CD4-positive, alpha-beta T cell (primary cell): ENCODE results near the gene SMPX. TPM values are rescaled to one million over a fixed set of nuclear protein-coding genes. Genes with fewer than 3 reads are reported as not detected.
"Not testable (repeated sequence)": the region's sequence is repeated elsewhere in the genome, so short reads cannot be mapped to it uniquely, and the experiment has no call there.

Experiments
- ATAC-seq: fragments of 200-7000 bp; cut with Tn5 transposase; one replicate; pipeline ENCODE4 v1.10.0; 2022; ENCODE audit warnings: mild to moderate bottlenecking; ENCODE audit not compliant: poor library complexity
- CTCF ChIA-PET: fragments of 350-600 bp; sonication (Branson Sonifier 250); formaldehyde crosslinking; loops from one replicate; lab custom pipeline; 2021; ENCODE audit warnings: antibody characterized with exemption, inconsistent platforms; lab: Charles Lee
- POLR2A ChIA-PET: fragments of 350-600 bp; sonication (Branson Sonifier 250); formaldehyde crosslinking; loops from one replicate; lab custom pipeline; 2021; ENCODE audit warnings: antibody characterized with exemption, inconsistent platforms; lab: Charles Lee
- DNase-seq, 14 experiments: peaks; one replicate each; pipeline ENCODE4 v3.0.0-alpha.2; 2013 to 2020; ENCODE audit warnings: mixed read lengths in 2 of 14
- H3K27ac ChIP-seq, 2 donors: one replicate each; pipeline versions ENCODE4 v1.5.1 to v1.7.0; 2013; ENCODE audit warnings: low read length in 2 of 2, low read depth in 1 of 2, mild to moderate bottlenecking in 1 of 2
- H3K27me3 ChIP-seq, 2 experiments: 1 replicate in 1 of 2; 2 replicates in 1 of 2; pipeline versions ENCODE4 v1.6.1 to v1.7.0; 2013; ENCODE audit warnings: low read length in 2 of 2, control low read depth in 1 of 2, mild to moderate bottlenecking in 1 of 2, moderate library complexity in 1 of 2; ENCODE audit not compliant: insufficient read depth in 2 of 2, control insufficient read depth in 1 of 2
- H3K36me3 ChIP-seq: one replicate; pipeline ENCODE4 v1.6.1; 2013; ENCODE audit warnings: low read length, control low read depth; ENCODE audit not compliant: insufficient read depth
- H3K4me1 ChIP-seq: one replicate; pipeline ENCODE4 v1.6.1; 2013; ENCODE audit warnings: low read length, control low read depth; ENCODE audit not compliant: insufficient read depth
- H3K4me3 ChIP-seq: one replicate; pipeline ENCODE4 v1.5.1; 2013; ENCODE audit warnings: mild to moderate bottlenecking, low read length, moderate library complexity
- H3K9me3 ChIP-seq, 2 experiments: 1 replicate in 1 of 2; 2 replicates in 1 of 2; pipeline versions ENCODE4 v1.6.1 to v1.7.0; 2013; ENCODE audit warnings: low read length in 2 of 2, mild to moderate bottlenecking in 2 of 2, control low read depth in 1 of 2, moderate library complexity in 1 of 2; ENCODE audit not compliant: control insufficient read depth in 1 of 2, insufficient read depth in 1 of 2
- H3K27ac Mint-ChIP-seq: one replicate; pipeline ENCODE4 v1.8.0; 2020; ENCODE audit warnings: mixed read lengths
- H3K27me3 Mint-ChIP-seq: one replicate; pipeline ENCODE4 v1.8.0; 2021; ENCODE audit warnings: mixed read lengths
- H3K36me3 Mint-ChIP-seq: one replicate; pipeline ENCODE4 v1.8.0; 2021; ENCODE audit warnings: low read depth, mixed read lengths
- H3K4me1 Mint-ChIP-seq: one replicate; pipeline ENCODE4 v1.8.0; 2021; ENCODE audit warnings: low read depth, mixed read lengths
- H3K4me3 Mint-ChIP-seq: one replicate; pipeline ENCODE4 v1.8.0; 2020; ENCODE audit warnings: mild to moderate bottlenecking, mixed read lengths
- H3K9me3 Mint-ChIP-seq: one replicate; pipeline ENCODE4 v1.8.0; 2020; ENCODE audit warnings: mixed read lengths
- CTCF ChIP-seq: fragments of 200-600 bp; IDR thresholded peaks from one replicate; pipeline ENCODE4 v1.8.0; 2022; ENCODE audit warnings: antibody characterized with exemption, mild to moderate bottlenecking
- intact Hi-C, 2 experiments: fragments of 100-400 bp; cut with DNase I in 1 of 2; cut with micrococcal nuclease in 1 of 2; formaldehyde crosslinking; loops; one replicate each; pipeline versions ENCODE4 v1.15.1 to v1.9.0; 2023 to 2025; cut with DNase I, micrococcal nuclease
- total RNA-seq, 174 experiments: library from RNA in 2 of 174; stranded (reverse) in 2 of 174; gene quantifications; one replicate each; pipeline ENCODE4 v1.2.3 and lab custom pipeline; 2021 to 2026

SMPX gene
- total RNA-seq, 2 experiments from 2014 or later = not detected

GRCh38 chrX:21779095-21779494 is 21.2 kb upstream of the SMPX start:
- Histone ChIP-seq H3K4me3 (no peak overlapping the region), H3K27me3 (no peaks in the 10 kb centered on the region), H3K27ac (no peak overlapping the region), H3K9me3 (no peaks in the 10 kb centered on the region), H3K4me1 (no peaks in the 10 kb centered on the region), H3K36me3 (no peaks in the 10 kb centered on the region)
- no peak overlapping the region for H3K4me3 Mint-ChIP-seq
- no peak for ATAC-seq
- no peaks in the 10 kb centered on the region for H3K9me3 Mint-ChIP-seq
- TF ChIP-seq CTCF = no peak
- peaks cover 4% of the 10 kb centered on the region for H3K4me1 Mint-ChIP-seq
- H3K27ac Mint-ChIP-seq = no peak overlapping the region
- ChIA-PET CTCF (no interaction called here), POLR2A (no interaction called here)
- no peaks in the 10 kb centered on the region for H3K36me3 Mint-ChIP-seq
- H3K27me3 Mint-ChIP-seq = no peaks in the 10 kb centered on the region
- intact Hi-C loops = no loop called here
- DNase-seq = no peak

- H3K27ac ChIP-seq = no peak overlapping the region
- Mint-ChIP-seq H3K9me3 (no peaks in the 10 kb centered on the region), H3K27me3 (no peaks in the 10 kb centered on the region), H3K36me3 (no peaks in the 10 kb centered on the region), H3K27ac (no peak overlapping the region), H3K4me1 (peaks cover 9% of the 10 kb centered on the region), H3K4me3 (no peak overlapping the region)
- POLR2A ChIA-PET = no interaction called here
- H3K4me1 ChIP-seq = no peaks in the 10 kb centered on the region
- H3K36me3 ChIP-seq = no peaks in the 10 kb centered on the region
- no peaks in the 10 kb centered on the region for H3K27me3 ChIP-seq
- H3K4me3 ChIP-seq = no peak overlapping the region
- CTCF ChIA-PET = no interaction called here
- intact Hi-C loops = no loop called here
- H3K9me3 ChIP-seq = no peaks in the 10 kb centered on the region
- no peak for TF ChIP-seq CTCF
- no peak for ATAC-seq
- DNase-seq = no peak
Measured at GRCh38 chrX:21778236-21778635, 20.3 kb upstream of the SMPX start.

GRCh38 chrX:21775128-21775527 is 17.2 kb upstream of the SMPX start:
- H3K36me3 ChIP-seq, H3K4me3 Mint-ChIP-seq, H3K9me3 ChIP-seq, CTCF ChIA-PET, POLR2A ChIA-PET, H3K4me3 ChIP-seq, H3K27ac ChIP-seq, H3K4me1 ChIP-seq, H3K27ac Mint-ChIP-seq, H3K27me3 Mint-ChIP-seq, DNase-seq, intact Hi-C loops, H3K27me3 ChIP-seq, H3K36me3 Mint-ChIP-seq, H3K9me3 Mint-ChIP-seq, ATAC-seq: not testable (repeated sequence)
- H3K4me1 Mint-ChIP-seq = peaks cover 27% of the 10 kb centered on the region

- H3K4me3 Mint-ChIP-seq = peak overlapping the region; percentile 18
- H3K36me3 Mint-ChIP-seq, H3K4me1 ChIP-seq, H3K4me3 ChIP-seq, H3K36me3 ChIP-seq, H3K27ac ChIP-seq, ATAC-seq, H3K27me3 Mint-ChIP-seq, H3K9me3 Mint-ChIP-seq, H3K27me3 ChIP-seq, H3K9me3 ChIP-seq, intact Hi-C loops, CTCF ChIA-PET: not testable (repeated sequence)
- peaks cover 27% of the 10 kb centered on the region for H3K4me1 Mint-ChIP-seq
- peak in 1 of 14 experiments; percentile 42 for DNase-seq
- POLR2A ChIA-PET = interaction anchor here (0.8 kb wide), 1 partner anchor 66 kb away, joined by 5 read pairs; the partner anchor contains the start of gene MBTPS2
- peak overlapping the region; percentile 6 for H3K27ac Mint-ChIP-seq
Measured at GRCh38 chrX:21773036-21773435, 15.1 kb upstream of the SMPX start.
